ENCODE data around the gene RARA.
A peak's percentile ranks its signal among the peaks of the same experiment; 100 is the strongest.

The RARA gene

DNA sequence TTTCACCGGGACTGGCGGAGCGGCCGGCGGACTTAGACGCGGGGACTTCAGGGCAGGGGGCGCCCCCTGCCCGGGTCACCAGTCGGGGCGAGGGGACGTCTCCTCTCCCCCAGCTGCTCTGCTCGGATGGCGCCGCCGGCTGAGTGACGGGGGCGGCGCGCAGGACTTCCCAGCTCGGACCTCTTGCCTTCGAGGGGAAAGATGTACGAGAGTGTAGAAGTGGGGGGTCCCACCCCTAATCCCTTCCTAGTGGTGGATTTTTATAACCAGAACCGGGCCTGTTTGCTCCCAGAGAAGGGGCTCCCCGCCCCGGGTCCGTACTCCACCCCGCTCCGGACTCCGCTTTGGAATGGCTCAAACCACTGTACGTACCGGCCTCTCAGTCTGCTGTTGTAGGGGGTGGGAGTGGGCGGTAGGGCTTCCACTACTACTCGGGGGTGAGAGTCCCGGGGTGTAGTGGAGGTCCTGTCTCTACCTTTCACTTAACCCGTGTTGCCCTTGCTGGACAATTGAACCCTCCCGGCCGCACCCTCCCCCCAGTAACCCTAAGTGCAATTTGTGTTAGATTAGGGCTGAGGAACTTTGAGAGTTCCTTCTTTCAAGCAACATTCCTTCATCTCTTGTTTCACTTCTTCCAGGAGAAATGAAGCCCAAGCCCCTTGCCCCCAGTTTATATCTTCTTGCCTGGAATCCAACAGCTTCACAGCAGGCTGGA lies 33.7 kb downstream of the RARA start:
- Histone ChIP-seq H3K9ac (ENCODE audit: low read depth, low read length) (no peak overlapping the region), H3K36me3 (ENCODE audit: control insufficient read depth, insufficient read depth, low read length) (no peaks in the 10 kb centered on the region), H3K4me1 (ENCODE audit: control insufficient read depth, insufficient read depth, low read length) (peaks cover 48% of the 10 kb centered on the region), H3K9me3 (ENCODE audit: control insufficient read depth, insufficient read depth, low read length) (no peaks in the 10 kb centered on the region), H3K27ac (ENCODE audit: low read depth, low read length) (no peak overlapping the region), H3K4me3 (ENCODE audit: low read depth, low read length) (peak overlapping the region; percentile 66), H3K27me3 (ENCODE audit: control insufficient read depth, insufficient read depth, low read length) (peaks cover 85% of the 10 kb centered on the region)

DNA sequence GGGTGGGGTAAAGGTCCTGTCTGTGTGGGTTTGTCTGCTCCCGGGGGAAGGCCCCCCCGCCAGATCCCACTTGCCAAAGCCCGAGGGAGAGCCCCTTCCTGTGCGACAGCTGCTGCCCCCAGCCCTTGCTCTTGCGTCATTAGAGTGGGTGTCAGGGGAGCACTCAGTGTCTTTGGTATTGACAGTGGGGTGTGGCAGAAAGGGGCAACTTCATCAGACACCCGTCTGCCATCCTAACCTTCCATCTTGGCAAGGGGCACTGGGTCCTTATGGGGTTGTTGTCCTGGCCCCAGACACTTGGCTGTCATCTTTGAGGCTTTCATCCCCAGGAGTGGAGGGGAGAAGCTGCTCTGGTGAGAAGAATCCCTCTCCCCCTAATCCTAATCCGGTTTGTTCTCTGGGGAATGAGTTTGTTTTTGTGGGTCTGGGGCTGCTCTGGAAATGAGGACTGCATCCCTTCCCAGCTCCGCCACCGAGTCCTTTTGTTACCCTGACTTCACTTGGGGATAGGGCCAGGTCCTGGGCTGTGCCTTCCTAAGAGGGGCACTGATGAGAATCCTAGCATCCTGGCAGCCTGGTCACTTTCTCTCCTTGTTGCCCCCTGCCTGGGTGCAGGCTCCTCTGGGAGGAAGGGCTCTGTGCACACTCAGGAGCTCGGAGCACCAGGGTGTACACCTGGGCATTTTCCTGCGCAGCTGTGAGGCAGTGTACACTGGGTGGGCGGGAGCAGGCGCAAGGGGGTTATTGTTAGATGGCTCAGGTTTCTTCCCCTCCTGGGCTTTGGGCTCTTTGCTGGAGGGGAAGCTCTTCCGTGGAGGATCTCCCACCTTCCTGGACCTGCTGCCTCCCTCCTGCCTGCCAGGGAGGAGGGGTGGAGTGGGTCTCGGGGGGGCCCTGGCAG lies 34.5 kb downstream of the RARA start:
- Histone ChIP-seq H3K36me3 (ENCODE audit: control insufficient read depth, insufficient read depth, low read length) (no peaks in the 10 kb centered on the region; the same call in 1 of the 2 replicates), H3K9ac (ENCODE audit: low read depth, low read length) (no peak overlapping the region), H3K27me3 (ENCODE audit: control insufficient read depth, insufficient read depth, low read length) (peaks cover 83% of the 10 kb centered on the region), H3K4me3 (ENCODE audit: low read depth, low read length) (peak overlapping the region; percentile 66), H3K9me3 (ENCODE audit: control insufficient read depth, insufficient read depth, low read length) (no peaks in the 10 kb centered on the region), H3K27ac (ENCODE audit: low read depth, low read length) (no peak overlapping the region), H3K4me1 (ENCODE audit: control insufficient read depth, insufficient read depth, low read length) (peaks cover 56% of the 10 kb centered on the region)

DNA sequence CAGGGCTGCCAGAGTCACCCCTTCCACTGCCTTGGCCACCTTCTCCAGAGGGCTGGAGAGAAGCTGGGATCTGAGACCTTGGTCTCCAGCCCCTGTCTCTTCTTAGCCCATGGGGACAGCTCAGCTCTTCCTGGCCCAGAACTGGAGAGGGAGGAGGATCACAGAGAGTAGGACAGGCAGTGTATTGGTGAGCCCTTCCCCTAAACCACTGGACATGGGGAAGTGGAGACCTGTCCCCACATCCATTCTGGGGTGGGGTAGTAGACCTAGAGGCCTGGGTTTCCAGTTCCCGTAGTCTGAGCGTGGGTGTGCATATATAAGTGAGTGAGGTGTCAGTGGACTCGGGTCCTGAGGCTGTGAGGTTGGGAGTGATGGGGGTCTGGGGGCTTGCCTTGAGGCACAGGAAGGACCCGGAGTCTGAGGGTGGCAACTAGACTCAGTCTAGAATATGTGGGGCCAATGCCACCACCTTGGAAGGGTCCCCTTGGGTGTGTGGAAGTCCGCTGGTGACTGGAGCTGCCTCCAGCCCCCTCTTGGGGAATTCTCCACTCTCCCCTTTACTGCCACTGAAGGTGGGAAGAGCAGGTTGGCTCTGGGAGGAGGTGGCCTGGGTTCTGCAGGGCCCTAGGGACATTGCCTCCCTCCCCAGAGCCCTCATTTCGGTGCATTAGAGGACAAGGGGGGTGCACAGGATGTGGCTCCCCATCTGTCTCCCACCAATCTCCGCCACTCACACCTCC lies 35.6 kb downstream of the RARA start:
- peaks cover 59% of the 10 kb centered on the region for H3K4me1 ChIP-seq (ENCODE audit: control insufficient read depth, insufficient read depth, low read length)
- H3K27ac ChIP-seq (ENCODE audit: low read depth, low read length): no peak overlapping the region
- H3K36me3 ChIP-seq (ENCODE audit: control insufficient read depth, insufficient read depth, low read length): peaks cover 4% of the 10 kb centered on the region; the same call in 1 of the 2 replicates
- no peak overlapping the region for H3K9ac ChIP-seq (ENCODE audit: low read depth, low read length)
- peak overlapping the region; percentile 61 for H3K4me3 ChIP-seq (ENCODE audit: low read depth, low read length)
- H3K27me3 ChIP-seq (ENCODE audit: control insufficient read depth, insufficient read depth, low read length): peaks cover 86% of the 10 kb centered on the region
- H3K9me3 ChIP-seq (ENCODE audit: control insufficient read depth, insufficient read depth, low read length): no peaks in the 10 kb centered on the region

DNA sequence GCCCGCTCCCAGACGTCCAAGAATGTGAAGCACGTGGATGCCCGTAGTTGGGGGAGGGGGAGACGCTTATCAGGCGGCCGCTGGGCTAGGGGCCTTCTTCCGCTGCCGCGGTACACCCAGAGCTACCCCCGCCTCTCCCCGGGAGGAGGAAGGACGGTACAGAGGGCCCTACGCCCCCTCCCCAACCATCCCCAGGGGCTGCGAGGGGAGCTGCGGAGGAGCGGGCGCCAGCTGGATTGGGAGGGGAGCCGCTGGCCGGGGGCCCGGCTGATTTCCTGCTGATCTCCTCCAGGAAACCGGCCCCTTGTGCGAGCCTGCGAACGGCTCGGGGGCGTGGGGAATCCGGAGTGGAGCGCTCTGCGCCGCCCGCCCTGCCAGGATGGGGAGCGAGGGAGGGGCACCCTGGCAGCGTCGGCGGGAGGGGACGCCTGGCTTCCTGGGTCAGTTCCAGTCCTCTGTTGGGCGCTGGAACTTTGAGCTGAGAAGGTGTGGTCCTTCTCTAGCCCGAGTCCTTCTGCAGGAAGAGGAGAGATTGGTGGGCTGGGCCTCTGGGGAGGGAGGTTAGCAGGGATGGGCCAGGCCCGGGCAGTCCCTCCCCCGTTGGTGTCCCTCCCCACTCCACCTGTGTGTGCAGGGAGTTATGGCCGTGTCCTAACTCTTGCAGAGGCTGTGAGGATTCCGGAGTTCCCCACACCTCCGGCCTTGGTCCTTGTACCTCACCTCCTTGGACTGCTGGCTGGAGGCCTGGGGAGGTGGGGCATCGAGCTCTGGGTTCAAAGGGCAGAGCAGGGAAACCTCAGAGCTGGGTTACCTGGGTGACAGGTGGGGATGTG lies 36.4 kb downstream of the RARA start:
- Histone ChIP-seq H3K27me3 (ENCODE audit: control insufficient read depth, insufficient read depth, low read length) (peaks cover 83% of the 10 kb centered on the region), H3K9me3 (ENCODE audit: control insufficient read depth, insufficient read depth, low read length) (no peaks in the 10 kb centered on the region), H3K4me1 (ENCODE audit: control insufficient read depth, insufficient read depth, low read length) (peaks cover 65% of the 10 kb centered on the region), H3K4me3 (ENCODE audit: low read depth, low read length) (peak overlapping the region; percentile 61), H3K27ac (ENCODE audit: low read depth, low read length) (peak overlapping the region; percentile 63), H3K36me3 (ENCODE audit: control insufficient read depth, insufficient read depth, low read length) (peaks cover 10% of the 10 kb centered on the region; the same call in 1 of the 2 replicates), H3K9ac (ENCODE audit: low read depth, low read length) (no peak overlapping the region; the same call in 1 of the 2 replicates)

DNA sequence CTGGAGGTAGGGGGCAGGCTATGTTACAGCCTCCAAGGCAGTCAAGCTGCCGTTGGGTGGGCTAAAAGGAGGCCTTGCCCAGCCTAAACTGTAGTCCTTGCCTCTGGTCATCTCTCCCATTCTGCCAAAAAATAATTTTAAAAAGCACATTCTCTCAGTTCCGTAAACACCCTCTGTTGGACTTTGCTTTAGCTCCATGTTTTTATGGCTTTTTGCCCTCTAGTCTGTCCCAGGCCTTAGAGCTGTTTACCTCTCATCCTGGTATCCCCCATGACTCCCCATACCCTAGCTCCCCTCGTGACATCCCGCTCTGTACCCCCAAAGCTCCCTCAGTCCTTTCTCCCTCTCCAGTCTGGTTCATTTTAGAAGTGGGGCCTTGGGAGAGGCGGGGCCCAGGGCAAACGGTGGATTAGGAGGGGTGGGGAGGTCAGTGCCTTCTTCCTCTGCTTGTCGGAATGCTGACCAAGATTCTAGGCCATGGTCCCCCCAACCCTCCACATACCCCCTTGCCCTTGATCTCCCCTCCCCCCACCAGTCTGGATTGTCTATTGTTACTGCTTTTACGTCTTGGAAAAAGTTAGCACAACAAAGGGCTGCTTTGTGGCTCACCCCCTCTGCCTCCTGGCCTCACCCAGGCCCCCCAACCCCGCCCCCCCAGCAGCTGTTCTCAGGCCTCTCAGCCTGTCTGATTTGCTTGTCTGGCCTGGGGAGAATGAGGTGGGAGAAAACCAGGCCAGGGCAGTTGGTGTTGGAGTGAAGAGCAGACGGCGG lies 37.2 kb downstream of the RARA start:
- peak overlapping the region; percentile 63 for H3K27ac ChIP-seq (ENCODE audit: low read depth, low read length)
- H3K27me3 ChIP-seq (ENCODE audit: control insufficient read depth, insufficient read depth, low read length): peaks cover 75% of the 10 kb centered on the region
- H3K4me1 ChIP-seq (ENCODE audit: control insufficient read depth, insufficient read depth, low read length): peaks cover 69% of the 10 kb centered on the region
- H3K36me3 ChIP-seq (ENCODE audit: control insufficient read depth, insufficient read depth, low read length): peaks cover 10% of the 10 kb centered on the region; the same call in 1 of the 2 replicates
- peak overlapping the region; percentile 61 for H3K4me3 ChIP-seq (ENCODE audit: low read depth, low read length)
- H3K9me3 ChIP-seq (ENCODE audit: control insufficient read depth, insufficient read depth, low read length): no peaks in the 10 kb centered on the region
- H3K9ac ChIP-seq (ENCODE audit: low read depth, low read length): no peak overlapping the region

DNA sequence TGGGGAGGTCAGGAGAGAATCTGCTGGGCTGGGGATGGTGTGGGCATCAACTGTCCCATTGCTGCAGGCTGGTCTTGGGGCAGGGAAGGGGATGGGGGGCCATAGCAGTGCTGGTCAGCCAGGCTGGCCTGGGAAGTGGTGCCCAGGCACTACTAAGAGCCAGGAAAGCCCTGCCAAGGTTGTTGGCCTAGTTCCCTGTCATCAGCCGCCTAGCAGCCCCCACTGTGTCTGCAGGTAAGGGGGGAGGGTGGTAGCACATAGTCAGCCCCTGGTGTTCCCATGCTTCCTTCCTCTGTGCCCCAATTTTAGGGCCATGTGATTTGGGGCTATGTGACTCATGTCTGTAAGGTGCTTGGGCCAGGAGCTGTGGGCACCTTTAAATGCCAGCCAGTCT lies 37.8 kb downstream of the RARA start:
- peaks cover 11% of the 10 kb centered on the region; the same call in 1 of the 2 replicates for H3K36me3 ChIP-seq (ENCODE audit: control insufficient read depth, insufficient read depth, low read length)
- peaks cover 74% of the 10 kb centered on the region for H3K4me1 ChIP-seq (ENCODE audit: control insufficient read depth, insufficient read depth, low read length)
- peak overlapping the region; percentile 43 for H3K27ac ChIP-seq (ENCODE audit: low read depth, low read length)
- no peak overlapping the region; the same call in 1 of the 2 replicates for H3K4me3 ChIP-seq (ENCODE audit: low read depth, low read length)
- H3K27me3 ChIP-seq (ENCODE audit: control insufficient read depth, insufficient read depth, low read length): peaks cover 73% of the 10 kb centered on the region
- no peak overlapping the region for H3K9ac ChIP-seq (ENCODE audit: low read depth, low read length)
- H3K9me3 ChIP-seq (ENCODE audit: control insufficient read depth, insufficient read depth, low read length): no peaks in the 10 kb centered on the region

DNA sequence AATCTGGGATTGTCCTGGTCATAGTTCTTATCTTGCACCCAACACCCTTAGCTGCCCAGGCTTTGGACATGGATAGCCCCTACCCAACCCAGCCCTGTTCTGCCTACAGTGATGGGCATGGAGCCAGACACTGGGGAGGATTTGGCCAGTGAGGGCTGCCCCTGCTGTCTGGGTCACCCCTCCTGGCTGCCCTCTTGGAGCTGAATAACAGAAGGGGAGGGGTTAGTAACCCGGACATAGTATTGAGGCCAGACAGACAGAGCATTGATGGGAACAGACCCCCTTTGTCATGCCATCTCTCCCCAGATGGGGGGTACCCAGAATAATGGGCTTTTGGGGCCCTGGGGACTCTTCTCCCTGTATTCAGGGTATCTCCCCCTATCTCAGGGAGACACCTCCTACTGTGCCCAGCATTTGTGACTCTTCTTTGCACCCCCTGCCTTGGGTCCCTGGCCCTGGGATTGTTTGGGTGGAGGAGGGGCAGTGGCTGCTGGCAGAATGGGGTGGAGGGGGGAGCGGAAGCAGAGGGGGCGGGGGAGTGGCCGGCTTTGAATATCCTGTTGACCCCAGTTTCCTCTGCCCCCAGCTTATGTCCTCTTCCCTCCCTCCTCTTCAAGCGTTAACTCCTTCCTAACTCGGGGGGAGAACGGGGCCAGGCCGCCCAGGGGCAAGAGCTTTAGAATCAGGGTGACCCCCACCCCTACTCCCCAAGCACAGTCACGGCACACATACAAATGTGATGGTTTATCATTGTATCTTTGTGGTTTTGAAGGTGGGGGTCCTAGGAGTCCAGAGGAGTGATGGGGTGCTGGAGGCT lies 38.5 kb downstream of the RARA start:
- Histone ChIP-seq H3K27ac (ENCODE audit: low read depth, low read length) (peak overlapping the region; percentile 43), H3K9me3 (ENCODE audit: control insufficient read depth, insufficient read depth, low read length) (no peaks in the 10 kb centered on the region), H3K4me1 (ENCODE audit: control insufficient read depth, insufficient read depth, low read length) (peaks cover 74% of the 10 kb centered on the region), H3K27me3 (ENCODE audit: control insufficient read depth, insufficient read depth, low read length) (peaks cover 68% of the 10 kb centered on the region), H3K9ac (ENCODE audit: low read depth, low read length) (no peak overlapping the region), H3K4me3 (ENCODE audit: low read depth, low read length) (peak overlapping the region; percentile 41; the same call in 1 of the 2 replicates), H3K36me3 (ENCODE audit: control insufficient read depth, insufficient read depth, low read length) (peaks cover 19% of the 10 kb centered on the region)

DNA sequence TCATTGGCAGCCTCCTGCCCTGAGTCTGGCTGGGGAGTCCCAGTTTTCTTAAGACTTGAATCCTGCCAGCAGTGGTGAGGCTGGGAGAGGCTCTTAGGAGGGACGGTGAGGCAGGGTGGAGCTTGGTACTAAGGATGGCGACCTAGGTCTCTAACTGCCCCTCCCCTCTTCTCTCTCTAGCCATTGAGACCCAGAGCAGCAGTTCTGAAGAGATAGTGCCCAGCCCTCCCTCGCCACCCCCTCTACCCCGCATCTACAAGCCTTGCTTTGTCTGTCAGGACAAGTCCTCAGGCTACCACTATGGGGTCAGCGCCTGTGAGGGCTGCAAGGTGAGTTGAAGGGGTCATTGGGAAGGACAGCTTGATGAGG lies 39.1 kb downstream of the RARA start:
- peaks cover 22% of the 10 kb centered on the region for H3K36me3 ChIP-seq (ENCODE audit: control insufficient read depth, insufficient read depth, low read length)
- H3K9ac ChIP-seq (ENCODE audit: low read depth, low read length): no peak overlapping the region
- H3K4me1 ChIP-seq (ENCODE audit: control insufficient read depth, insufficient read depth, low read length): peaks cover 69% of the 10 kb centered on the region
- H3K27ac ChIP-seq (ENCODE audit: low read depth, low read length): no peak overlapping the region
- peak overlapping the region; percentile 41; the same call in 1 of the 2 replicates for H3K4me3 ChIP-seq (ENCODE audit: low read depth, low read length)
- H3K9me3 ChIP-seq (ENCODE audit: control insufficient read depth, insufficient read depth, low read length): no peaks in the 10 kb centered on the region
- H3K27me3 ChIP-seq (ENCODE audit: control insufficient read depth, insufficient read depth, low read length): peaks cover 62% of the 10 kb centered on the region

Data from HUES48 (cell line).